Measurements from ENCODE around the gene CDC14A.

- TF ChIP-seq CTCF (IDR thresholded peaks at IDR 0.05; ENCODE audit: insufficient read depth, low read length, poor library complexity, severe bottlenecking) (no peak), EZH2phosphoT487 (conservative IDR thresholded peaks at IDR 0.05; ENCODE audit: low read length) (no peak)
These were observed 34.9 kb downstream of the CDC14A start for GRCh38 chr1:100387209-100387608.
